ENCODE results near the gene CLPSL1.

- TF ChIP-seq, protein P1, sequence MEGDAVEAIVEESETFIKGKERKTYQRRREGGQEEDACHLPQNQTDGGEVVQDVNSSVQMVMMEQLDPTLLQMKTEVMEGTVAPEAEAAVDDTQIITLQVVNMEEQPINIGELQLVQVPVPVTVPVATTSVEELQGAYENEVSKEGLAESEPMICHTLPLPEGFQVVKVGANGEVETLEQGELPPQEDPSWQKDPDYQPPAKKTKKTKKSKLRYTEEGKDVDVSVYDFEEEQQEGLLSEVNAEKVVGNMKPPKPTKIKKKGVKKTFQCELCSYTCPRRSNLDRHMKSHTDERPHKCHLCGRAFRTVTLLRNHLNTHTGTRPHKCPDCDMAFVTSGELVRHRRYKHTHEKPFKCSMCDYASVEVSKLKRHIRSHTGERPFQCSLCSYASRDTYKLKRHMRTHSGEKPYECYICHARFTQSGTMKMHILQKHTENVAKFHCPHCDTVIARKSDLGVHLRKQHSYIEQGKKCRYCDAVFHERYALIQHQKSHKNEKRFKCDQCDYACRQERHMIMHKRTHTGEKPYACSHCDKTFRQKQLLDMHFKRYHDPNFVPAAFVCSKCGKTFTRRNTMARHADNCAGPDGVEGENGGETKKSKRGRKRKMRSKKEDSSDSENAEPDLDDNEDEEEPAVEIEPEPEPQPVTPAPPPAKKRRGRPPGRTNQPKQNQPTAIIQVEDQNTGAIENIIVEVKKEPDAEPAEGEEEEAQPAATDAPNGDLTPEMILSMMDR (IDR thresholded peaks at IDR 0.05): no peak
- TF ChIP-seq EZH2 (IDR thresholded peaks at IDR 0.05): no peak
These were observed 42.8 kb downstream of the CLPSL1 start for GRCh38 chr6:35823601-35824000.

Data from neural progenitor cell (in vitro differentiated cells).